C1 segment of cervical spinal cord (tissue), 14 donors: ENCODE results near the gene EYS.
"Not testable (repeated sequence)": the region's sequence is repeated elsewhere in the genome, so short reads cannot be mapped to it uniquely, and the experiment has no call there.

Experiments
- DNase-seq, 14 donors: peaks; one replicate each; lab custom pipeline; 2025; lab: John Stamatoyannopoulos, UW

EYS gene

GRCh38 chr6:64249115-64249514 is 1457.9 kb downstream of the EYS start:
- DNase-seq = no peak

- no peak for DNase-seq
Observed at GRCh38 chr6:64243618-64244017, 1463.4 kb downstream of the EYS start.

GRCh38 chr6:64238908-64239307 is 1468.1 kb downstream of the EYS start:
- DNase-seq = not testable (repeated sequence)

GRCh38 chr6:64238071-64238470 is 1469.0 kb downstream of the EYS start:
- DNase-seq = no peak

- DNase-seq = no peak
Observed at GRCh38 chr6:64233746-64234145, 1473.3 kb downstream of the EYS start.

- DNase-seq = no peak
Observed at GRCh38 chr6:64231928-64232327, 1475.1 kb downstream of the EYS start.

GRCh38 chr6:64230530-64230929 is 1476.5 kb downstream of the EYS start:
- no peak for DNase-seq

GRCh38 chr6:64227863-64228262 is 1479.2 kb downstream of the EYS start:
- DNase-seq = no peak

- no peak for DNase-seq
Observed at GRCh38 chr6:64225503-64225902, 1481.5 kb downstream of the EYS start.

- no peak for DNase-seq
Observed at GRCh38 chr6:64224819-64225218, 1482.2 kb downstream of the EYS start.

GRCh38 chr6:64221776-64222175 is 1485.2 kb downstream of the EYS start:
- no peak for DNase-seq

- DNase-seq = no peak
Observed at GRCh38 chr6:64220801-64221200, 1486.2 kb downstream of the EYS start.

- DNase-seq = no peak
Observed at GRCh38 chr6:64217721-64218620, 1489.1 kb downstream of the EYS start.

GRCh38 chr6:64214373-64214772 is 1492.7 kb downstream of the EYS start:
- DNase-seq = no peak

- no peak for DNase-seq
Observed at GRCh38 chr6:64213697-64214096, 1493.3 kb downstream of the EYS start.

- no peak for DNase-seq
Observed at GRCh38 chr6:64197246-64197645, 1509.8 kb downstream of the EYS start.

- DNase-seq = no peak
Observed at GRCh38 chr6:64186592-64186991, 1520.4 kb downstream of the EYS start.

- no peak for DNase-seq
Observed at GRCh38 chr6:64185621-64186020, 1521.4 kb downstream of the EYS start.

- DNase-seq = no peak
Observed at GRCh38 chr6:64175296-64175695, 1531.7 kb downstream of the EYS start.

GRCh38 chr6:64170316-64170715 is 1536.7 kb downstream of the EYS start:
- no peak for DNase-seq

GRCh38 chr6:64160486-64160885 is 1546.5 kb downstream of the EYS start:
- DNase-seq = no peak

GRCh38 chr6:64155063-64155462 is 1552.0 kb downstream of the EYS start:
- DNase-seq = no peak

GRCh38 chr6:64146876-64147275 is 1560.2 kb downstream of the EYS start:
- no peak for DNase-seq

GRCh38 chr6:64146094-64146493 is 1560.9 kb downstream of the EYS start:
- DNase-seq = no peak
